ENCODE results near the gene ANO1. TPM values are rescaled to one million over a fixed set of nuclear protein-coding genes. Genes with fewer than 3 reads are reported as not detected.

ANO1 gene
- total and polyA plus RNA-seq, 2 of the 8 experiments (the other 6 are each of a cell fraction or from before 2014, with no cell fraction given) = 4.7 to 5.0 TPM

- TF ChIP-seq, protein P1, sequence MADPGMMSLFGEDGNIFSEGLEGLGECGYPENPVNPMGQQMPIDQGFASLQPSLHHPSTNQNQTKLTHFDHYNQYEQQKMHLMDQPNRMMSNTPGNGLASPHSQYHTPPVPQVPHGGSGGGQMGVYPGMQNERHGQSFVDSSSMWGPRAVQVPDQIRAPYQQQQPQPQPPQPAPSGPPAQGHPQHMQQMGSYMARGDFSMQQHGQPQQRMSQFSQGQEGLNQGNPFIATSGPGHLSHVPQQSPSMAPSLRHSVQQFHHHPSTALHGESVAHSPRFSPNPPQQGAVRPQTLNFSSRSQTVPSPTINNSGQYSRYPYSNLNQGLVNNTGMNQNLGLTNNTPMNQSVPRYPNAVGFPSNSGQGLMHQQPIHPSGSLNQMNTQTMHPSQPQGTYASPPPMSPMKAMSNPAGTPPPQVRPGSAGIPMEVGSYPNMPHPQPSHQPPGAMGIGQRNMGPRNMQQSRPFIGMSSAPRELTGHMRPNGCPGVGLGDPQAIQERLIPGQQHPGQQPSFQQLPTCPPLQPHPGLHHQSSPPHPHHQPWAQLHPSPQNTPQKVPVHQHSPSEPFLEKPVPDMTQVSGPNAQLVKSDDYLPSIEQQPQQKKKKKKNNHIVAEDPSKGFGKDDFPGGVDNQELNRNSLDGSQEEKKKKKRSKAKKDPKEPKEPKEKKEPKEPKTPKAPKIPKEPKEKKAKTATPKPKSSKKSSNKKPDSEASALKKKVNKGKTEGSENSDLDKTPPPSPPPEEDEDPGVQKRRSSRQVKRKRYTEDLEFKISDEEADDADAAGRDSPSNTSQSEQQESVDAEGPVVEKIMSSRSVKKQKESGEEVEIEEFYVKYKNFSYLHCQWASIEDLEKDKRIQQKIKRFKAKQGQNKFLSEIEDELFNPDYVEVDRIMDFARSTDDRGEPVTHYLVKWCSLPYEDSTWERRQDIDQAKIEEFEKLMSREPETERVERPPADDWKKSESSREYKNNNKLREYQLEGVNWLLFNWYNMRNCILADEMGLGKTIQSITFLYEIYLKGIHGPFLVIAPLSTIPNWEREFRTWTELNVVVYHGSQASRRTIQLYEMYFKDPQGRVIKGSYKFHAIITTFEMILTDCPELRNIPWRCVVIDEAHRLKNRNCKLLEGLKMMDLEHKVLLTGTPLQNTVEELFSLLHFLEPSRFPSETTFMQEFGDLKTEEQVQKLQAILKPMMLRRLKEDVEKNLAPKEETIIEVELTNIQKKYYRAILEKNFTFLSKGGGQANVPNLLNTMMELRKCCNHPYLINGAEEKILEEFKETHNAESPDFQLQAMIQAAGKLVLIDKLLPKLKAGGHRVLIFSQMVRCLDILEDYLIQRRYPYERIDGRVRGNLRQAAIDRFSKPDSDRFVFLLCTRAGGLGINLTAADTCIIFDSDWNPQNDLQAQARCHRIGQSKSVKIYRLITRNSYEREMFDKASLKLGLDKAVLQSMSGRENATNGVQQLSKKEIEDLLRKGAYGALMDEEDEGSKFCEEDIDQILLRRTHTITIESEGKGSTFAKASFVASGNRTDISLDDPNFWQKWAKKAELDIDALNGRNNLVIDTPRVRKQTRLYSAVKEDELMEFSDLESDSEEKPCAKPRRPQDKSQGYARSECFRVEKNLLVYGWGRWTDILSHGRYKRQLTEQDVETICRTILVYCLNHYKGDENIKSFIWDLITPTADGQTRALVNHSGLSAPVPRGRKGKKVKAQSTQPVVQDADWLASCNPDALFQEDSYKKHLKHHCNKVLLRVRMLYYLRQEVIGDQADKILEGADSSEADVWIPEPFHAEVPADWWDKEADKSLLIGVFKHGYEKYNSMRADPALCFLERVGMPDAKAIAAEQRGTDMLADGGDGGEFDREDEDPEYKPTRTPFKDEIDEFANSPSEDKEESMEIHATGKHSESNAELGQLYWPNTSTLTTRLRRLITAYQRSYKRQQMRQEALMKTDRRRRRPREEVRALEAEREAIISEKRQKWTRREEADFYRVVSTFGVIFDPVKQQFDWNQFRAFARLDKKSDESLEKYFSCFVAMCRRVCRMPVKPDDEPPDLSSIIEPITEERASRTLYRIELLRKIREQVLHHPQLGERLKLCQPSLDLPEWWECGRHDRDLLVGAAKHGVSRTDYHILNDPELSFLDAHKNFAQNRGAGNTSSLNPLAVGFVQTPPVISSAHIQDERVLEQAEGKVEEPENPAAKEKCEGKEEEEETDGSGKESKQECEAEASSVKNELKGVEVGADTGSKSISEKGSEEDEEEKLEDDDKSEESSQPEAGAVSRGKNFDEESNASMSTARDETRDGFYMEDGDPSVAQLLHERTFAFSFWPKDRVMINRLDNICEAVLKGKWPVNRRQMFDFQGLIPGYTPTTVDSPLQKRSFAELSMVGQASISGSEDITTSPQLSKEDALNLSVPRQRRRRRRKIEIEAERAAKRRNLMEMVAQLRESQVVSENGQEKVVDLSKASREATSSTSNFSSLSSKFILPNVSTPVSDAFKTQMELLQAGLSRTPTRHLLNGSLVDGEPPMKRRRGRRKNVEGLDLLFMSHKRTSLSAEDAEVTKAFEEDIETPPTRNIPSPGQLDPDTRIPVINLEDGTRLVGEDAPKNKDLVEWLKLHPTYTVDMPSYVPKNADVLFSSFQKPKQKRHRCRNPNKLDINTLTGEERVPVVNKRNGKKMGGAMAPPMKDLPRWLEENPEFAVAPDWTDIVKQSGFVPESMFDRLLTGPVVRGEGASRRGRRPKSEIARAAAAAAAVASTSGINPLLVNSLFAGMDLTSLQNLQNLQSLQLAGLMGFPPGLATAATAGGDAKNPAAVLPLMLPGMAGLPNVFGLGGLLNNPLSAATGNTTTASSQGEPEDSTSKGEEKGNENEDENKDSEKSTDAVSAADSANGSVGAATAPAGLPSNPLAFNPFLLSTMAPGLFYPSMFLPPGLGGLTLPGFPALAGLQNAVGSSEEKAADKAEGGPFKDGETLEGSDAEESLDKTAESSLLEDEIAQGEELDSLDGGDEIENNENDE (IDR thresholded peaks at IDR 0.05; ENCODE audit: insufficient replicate concordance, low read length) = no peak
- TF ChIP-seq, protein P2, sequence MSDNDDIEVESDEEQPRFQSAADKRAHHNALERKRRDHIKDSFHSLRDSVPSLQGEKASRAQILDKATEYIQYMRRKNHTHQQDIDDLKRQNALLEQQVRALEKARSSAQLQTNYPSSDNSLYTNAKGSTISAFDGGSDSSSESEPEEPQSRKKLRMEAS (IDR thresholded peaks at IDR 0.05) = no peak
- TF ChIP-seq CBX5 (IDR thresholded peaks at IDR 0.05; ENCODE audit: low read depth, low read length) (no peak), TAF7 (optimal IDR thresholded peaks at IDR 0.05; ENCODE audit: borderline replicate concordance, low read depth, low read length) (no peak), HDAC2 (IDR thresholded peaks at IDR 0.05; ENCODE audit: borderline replicate concordance in 1 of 2, low read depth in 2 of 2, low read length in 2 of 2) (no peak)
These were observed 68.9 kb downstream of the ANO1 start (continued) for GRCh38 chr11:70146895-70147520.
